HG03108 (cell line): ENCODE measurements around the gene QRFP.

Experiments used
- ATAC-seq: cut with Tn5 transposase; IDR thresholded peaks from one replicate; pipeline ENCODE4 v1.9.1; 2021; ENCODE audit warnings: moderate library complexity; ENCODE audit not compliant: unreplicated experiment

The QRFP gene, protein sequence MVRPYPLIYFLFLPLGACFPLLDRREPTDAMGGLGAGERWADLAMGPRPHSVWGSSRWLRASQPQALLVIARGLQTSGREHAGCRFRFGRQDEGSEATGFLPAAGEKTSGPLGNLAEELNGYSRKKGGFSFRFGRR

DNA sequence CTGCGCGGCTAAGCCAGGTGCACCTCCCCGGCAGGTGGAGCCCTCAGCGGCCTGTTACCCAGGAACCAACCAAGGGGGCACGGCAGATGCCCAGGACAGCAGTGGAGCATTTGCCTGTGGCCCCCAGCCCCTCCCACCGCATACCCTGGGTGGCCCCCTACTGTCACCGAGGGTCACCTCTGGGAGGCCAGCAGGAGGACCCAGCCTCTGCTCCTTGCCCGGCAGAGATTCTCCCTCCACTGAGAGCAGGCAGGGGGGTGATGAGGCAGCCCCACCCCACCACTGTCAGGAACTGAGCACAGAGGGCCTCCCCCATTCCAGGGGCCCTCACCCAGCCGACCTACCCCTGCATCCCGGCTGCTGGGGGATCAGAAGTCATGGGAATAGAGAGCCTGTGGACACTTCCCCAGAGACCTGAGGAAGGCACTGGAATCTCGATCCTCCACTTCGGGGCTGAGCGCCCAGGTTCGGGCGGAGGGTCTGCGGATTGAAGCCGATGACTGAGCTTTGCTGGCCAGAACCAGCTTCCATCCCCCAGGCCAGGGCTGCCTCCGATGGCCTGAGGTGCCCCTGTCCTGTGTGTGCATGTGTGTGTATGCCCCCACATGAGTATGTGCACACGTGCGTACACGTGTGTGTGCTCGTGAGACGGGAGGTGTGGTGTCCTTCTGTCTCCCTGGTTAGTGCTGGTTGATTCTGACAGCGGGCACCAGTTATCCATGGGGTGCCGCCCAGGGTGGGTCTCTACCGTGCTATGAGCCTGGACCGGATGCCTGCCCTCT lies at the start of gene QRFP:
TSS of gene QRFP (minus strand) at position 580 of the 782 bp plus-strand sequence. CDS start 2,974 bp downstream, outside the sequence.
- no peak for ATAC-seq

DNA sequence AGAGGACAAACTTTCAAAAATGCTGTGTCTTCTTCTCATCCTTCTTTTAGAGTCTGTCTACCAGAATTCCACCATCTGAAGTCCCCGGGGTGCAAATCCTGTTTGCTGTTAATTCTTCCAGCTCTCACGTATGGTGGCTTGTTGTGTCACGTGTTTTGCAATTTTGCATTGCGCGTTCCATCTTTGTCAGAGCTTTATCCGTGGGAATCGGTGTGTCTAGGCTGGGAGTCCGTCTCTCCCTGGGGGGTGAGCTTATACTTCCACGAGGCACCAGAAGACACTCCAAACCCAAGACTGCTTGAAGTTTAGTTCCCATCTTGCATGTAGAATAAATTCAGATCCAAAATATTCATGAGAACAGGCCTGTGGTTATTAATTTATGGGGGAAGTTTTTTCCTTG lies 48.6 kb upstream of the QRFP start:
- no peak for ATAC-seq

DNA sequence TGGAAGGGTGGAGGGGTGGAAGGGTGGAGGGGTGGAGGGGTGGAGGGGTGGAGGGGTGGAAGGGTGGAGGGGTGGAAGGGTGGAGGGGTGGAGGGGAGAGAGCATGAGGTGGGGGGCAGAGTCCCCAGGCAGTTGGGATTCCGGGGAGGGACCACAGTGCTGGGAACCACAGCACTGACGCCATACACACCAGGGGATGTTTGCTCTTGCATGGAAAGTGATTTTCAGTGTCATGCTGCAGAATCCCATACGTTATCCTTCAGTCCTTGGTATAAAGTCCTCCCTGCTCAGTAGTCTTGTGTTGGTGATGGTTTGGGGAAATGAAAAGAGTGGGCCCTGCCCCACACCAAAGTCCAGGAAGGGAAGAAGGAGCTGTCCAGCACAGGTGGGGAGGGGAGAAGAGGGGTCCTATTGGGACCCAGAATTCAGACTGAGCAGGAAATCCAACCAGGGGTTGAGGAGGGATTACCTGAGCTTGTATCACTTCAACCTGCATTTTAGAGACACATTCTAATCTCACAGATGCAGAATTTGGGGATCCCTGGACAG lies 48.0 kb upstream of the QRFP start:
- ATAC-seq: no peak

DNA sequence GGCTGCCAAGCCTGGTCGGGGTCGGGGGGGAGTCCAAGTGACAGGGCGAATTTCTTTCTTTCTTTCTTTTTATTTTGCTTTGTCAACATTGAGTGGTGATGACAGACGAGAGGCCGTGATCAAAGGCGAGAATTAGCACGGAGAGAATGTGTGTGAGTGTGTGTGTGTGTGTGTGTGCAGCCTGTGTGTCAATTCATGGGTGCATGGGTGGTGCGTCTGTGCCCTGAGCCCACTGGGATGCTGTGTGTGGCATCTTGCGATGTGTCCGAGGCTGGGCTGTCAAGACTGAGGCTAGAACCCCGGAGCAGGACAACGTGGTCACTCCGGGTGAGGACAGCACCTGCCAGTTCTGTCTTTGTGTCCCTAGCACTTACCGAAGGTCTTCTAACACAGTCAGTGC lies 47.2 kb upstream of the QRFP start:
- ATAC-seq: no peak

DNA sequence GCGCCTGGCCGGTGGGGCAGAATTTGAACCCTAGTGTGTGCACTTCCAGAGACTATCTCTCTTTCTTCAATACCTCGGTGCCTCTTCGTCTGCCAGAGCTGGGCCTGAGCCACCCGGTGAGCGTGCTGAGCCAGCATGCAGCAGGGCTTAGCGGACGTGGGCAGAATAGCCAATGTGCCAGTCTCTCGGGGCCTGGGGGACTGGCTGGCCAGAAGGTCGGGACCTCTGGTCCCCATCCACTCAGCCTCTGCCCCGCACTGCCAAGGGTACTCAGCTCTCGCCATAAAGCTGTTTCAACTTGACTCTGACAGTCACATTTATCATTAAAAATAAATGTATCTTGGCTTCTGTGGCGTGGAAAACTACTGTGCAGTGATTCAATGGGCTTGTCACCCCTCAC lies 46.6 kb upstream of the QRFP start:
- no peak for ATAC-seq

DNA sequence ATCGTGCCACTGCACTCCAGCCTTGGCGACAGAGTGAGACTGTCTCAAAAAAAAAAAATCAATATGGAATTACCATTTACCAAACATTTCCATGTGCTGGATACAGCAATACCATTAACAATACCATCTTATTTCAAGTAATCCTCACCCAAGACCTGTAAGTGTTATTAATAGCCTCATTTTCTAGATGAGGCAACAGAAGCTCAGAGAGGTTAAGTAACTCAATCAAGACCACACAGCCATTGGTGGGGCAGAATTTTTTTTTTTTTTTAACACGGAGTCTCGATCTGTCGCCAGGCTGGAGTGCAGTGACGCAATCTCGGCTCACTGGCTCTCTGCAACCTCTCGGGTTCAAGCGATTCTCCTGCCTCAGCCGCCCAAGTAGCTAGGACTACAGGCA lies 46.1 kb upstream of the QRFP start:
- ATAC-seq: no peak

DNA sequence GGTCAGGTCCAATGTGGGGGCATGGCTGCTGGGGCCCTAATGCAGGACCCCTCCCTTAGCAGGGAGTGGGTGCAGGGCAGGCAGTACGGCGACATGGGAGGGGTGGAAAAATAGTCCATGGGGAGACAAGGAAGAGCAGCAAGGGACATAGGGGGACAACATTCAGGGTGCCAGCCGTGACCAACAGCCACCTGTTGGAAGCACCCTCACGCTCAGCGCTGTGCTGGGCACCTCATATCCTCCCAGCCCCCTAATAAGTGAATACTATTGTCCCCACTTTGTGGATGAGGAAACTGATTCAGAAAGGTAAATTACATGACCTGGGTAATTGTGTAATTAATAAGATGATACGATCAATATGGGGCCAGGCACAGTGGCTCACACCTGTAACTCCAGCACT lies 45.5 kb upstream of the QRFP start:
- ATAC-seq: no peak

DNA sequence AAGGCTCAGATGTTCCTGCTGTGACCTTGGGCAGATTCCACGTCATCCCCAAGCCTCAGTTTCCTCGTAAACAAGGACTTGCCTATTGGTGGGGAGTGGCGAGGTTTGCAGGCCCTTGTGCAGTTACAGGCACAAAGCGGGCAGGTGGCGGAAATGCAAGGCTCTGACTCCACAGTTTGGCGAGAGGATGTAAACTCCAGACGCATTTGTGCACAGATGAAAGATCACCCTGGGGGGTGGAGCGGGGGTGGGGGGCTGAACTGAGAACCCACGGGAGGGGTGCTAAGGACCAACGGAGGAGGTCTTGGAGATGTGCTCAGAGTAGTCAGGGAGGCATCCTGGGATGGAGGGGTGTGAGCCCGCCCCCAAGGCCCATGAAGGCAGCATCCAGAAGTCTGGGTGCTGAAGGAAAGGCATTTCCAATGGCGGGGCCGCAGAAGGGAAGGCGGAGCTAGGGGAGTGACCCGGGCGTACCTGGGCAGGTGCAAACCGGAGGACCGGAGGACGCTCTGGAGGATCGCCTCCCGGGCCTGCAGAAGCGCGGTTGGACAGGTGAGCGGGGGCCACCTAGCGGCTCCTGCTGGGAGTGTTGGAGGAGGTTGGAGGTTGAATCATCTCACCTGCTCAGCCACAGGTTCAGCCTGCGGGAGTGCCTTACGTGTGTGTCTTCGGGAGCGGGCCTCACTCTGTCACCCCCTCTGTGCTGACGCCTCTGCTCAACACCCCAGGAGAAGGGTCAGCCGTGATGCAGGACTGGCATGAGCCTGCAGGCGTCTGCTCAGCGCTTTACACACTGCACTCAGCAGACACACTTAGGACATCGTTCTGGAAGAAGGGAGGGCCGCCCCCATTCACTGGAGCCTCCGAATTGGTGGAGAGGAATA lies 44.3 kb upstream of the QRFP start:
- ATAC-seq: no peak

DNA sequence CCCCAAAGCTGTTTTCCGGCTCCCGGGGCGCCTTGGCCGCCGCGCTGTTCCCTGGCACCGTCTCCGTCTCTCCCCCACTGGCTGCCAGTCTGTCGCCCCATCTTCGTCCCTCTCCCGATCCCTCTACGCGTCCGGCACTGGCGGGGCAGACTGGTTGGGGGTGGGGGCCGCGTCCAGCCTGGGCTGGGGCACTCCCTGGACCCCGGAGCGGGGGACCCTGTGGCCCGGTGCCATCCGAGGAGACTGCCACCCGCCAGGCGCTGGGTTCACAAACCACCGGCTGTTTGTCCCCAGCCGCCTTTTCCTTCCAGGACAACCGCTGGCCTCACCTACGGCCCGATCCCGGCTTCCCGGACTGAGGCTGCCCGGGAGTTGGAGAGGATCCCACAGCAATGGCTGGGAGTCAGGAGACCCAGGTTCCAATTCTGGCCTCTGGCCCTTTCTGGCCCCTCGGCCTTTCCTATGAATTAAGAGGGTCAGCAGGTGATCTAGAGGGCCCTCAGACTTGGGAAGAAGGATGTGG lies 43.5 kb upstream of the QRFP start:
- no peak for ATAC-seq

DNA sequence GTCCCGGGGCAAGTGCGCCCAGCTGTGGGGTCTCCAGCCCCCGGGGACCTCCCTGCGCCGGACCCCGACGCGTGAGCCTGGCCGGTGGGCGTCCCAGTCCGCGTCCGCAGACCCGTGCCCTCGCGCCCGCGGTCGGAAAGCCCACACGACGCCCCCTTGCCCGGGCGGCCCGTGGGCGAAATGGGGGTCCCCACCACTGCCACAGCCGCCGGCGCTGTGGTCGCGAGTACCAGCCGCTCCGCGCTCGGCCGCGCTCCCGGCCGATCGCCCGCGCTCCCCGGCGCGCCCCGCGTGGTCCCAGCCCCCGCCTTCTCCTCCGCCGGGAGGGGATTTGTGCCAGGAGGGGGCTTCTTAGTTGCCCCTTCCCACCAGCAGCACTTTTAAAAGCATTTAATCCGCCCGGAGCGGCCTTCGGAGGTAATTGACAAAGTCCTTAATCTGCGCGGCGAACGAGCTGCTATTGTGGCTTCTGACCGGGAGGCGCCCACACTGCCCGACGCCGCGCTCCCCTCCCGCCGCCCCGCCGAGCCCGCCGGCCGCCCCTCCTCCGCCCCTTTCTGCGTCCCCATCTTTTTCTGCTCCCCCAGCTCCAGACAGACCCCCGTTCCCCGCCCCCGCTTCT lies 42.9 kb upstream of the QRFP start:
- no peak for ATAC-seq

DNA sequence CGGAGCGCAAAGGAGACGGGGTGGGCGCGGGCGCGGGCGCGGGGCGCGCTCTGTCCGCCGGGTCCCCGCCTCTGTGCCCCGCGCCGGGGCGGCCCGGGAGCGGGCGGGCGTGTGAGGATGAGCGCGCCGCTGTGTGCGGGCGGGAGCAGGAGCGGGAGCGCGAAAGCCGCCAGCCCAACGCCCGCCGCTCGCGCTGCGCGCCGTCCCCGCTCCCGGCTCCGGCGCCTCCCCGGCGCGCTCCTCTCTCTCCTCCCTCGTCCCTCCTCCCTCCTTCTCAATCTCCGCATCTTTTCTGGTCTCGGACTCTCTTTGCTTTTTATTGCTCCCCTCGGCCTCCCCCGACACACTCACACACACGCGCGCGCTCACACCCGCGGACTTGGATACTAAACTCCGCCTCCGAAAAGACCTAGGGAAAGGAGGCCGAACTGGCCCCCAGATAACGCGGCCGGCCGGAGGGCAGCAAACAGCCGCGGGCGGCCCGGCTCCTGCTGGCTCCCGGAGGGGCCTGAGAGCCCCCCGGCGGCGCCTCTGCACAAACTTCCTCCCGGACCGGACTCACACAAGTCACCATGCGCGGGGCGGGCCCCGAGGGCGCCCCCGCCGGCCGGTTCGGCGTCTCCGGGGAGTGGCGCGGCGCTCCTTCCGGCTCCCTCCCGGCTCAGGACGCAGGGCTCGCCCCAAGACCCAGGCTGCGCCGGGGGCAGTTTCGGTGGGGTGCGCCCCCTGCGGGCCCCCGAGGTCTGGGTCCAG lies 42.2 kb upstream of the QRFP start, which contains the start of gene FIBCD1:
TSS of gene FIBCD1 (minus strand) at position 596 of the 753 bp plus-strand sequence. CDS start 640 bp downstream, outside the sequence.
- no peak for ATAC-seq

DNA sequence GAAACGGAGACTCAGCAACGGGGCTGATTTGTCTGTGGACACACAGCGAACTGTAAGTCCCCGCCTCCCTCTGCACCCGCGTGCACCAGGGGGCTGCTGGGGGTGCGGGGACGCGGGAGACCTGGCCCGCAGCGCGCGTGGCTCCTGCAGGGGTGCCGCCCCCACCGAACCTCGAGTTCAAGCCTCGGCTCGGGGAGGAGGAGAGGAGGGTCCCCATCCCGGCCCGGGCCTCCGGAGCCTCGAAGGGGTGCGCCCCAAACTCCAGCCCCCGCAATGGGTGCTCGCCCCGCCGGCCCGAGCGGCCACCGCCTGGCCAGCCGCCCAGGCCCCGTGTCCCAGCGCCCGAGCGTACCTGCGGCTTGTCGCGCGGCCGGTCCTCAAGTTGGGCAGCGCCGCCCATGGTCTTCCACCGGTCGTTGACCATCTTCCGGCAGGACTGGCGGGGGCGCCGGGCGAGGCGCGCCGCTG lies 41.6 kb upstream of the QRFP start:
- no peak for ATAC-seq

DNA sequence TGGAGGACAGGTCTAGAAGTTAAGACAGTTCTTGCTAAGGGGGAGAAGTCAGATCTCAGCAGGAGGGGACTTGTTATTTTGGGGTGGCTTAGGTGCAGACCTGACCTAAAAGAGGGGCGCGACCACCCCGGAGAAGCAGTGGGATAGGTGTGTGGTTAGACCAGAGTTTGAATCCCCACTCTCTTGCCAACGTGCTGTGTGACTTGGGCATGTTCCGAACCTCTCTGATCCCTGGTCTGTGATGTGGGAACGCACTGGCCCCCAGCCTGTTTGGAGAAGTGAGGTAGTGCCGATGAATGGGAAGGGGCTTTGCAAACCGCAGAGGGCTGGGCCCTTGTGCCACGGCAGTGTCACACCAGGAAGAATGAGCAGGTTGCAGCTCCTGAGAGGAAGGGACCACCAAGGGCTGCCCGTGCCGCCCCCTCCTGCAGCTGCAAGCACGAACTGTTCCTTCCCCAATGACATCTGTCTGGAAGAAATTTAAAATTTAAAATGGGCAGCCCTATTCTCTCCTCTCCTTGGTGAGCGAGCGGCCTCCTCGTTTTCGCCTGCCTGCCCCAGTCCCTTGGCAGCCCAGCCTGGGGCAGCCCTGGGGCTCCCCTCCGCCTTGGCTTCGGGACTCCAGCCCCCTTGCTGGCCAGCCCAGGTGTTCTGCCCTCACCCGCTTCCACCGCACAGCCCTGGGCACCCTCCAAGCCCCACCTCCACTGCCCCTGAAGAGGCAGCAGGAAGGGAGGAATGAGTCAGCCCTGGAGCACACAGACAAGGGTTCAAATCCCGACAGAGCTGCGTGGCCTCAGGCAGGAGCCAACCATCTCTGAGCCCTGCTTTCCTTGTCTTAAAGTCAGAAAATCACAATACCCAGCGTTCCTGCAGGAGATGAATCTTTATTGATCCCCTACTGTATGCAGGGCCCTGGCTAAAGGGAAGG lies 40.8 kb upstream of the QRFP start:
- ATAC-seq: no peak

DNA sequence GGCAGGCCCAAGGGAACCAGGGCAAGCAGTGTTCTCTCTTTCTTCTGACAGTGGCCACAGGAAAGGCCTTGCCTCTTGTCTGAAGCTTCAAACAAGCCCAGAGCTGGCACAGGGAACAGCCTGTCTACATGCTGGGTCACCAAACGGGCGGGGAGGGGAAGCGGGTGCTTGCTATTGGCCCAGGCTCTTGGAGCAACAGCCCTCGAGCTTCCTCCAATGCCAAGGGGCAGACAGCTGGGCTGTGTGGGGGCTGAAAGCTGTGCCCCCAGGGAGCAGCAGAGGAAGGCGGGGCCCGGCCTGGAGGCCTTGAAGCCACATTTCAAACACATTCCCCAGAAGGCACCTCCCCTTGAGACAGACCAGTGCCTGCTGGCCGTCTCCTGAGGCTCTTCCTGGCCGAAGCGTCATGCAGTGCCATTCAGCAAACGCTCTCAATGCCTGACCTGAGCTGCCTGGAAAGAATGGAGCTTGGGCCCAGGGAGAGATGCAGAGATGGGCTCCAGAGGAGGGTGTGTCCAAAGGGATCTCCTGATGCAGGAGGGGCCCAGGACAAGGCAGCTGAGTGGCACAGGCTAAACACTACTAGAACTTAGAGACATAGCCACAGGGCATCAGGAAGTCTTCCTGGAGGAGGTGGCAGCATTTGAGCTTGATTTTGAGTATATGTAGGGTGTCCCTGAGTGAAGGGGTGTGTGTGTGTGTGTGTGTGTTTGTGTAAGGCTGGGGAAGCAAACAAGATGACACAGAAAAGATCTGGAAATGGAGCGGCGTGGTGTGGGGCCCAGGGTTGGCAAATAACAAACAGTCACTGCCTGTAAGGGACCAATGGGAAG lies 39.9 kb upstream of the QRFP start:
- no peak for ATAC-seq

DNA sequence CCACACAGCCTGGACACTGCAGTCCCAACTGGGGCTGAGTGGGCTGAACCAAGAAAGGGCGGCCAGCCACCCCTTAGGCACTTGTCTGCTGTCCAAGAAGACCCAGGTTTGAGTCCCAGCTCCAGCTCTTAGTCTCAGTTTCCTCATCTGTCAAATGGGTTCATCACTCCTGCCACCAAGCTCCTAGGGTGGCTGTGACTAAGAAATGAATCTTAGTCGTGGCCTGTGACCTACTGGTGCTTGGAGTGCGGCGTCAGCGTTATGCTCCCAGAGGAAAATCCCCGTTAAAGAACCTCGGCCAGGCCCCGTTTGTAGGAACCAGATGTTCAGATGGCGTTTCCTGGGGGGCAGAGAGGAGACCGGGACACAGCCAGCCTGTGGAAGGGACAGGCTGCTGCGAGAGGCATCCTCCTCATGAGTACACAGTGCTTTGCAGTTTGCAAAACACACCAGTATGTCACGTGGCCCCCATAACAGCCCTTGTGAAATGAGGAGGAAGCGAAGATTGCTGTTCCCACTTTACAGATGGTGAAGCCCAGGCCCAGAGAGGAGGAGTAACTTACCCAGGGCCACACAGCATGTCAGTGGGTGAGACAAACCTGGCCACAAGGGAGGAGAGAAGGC lies 39.1 kb upstream of the QRFP start:
- no peak for ATAC-seq

DNA sequence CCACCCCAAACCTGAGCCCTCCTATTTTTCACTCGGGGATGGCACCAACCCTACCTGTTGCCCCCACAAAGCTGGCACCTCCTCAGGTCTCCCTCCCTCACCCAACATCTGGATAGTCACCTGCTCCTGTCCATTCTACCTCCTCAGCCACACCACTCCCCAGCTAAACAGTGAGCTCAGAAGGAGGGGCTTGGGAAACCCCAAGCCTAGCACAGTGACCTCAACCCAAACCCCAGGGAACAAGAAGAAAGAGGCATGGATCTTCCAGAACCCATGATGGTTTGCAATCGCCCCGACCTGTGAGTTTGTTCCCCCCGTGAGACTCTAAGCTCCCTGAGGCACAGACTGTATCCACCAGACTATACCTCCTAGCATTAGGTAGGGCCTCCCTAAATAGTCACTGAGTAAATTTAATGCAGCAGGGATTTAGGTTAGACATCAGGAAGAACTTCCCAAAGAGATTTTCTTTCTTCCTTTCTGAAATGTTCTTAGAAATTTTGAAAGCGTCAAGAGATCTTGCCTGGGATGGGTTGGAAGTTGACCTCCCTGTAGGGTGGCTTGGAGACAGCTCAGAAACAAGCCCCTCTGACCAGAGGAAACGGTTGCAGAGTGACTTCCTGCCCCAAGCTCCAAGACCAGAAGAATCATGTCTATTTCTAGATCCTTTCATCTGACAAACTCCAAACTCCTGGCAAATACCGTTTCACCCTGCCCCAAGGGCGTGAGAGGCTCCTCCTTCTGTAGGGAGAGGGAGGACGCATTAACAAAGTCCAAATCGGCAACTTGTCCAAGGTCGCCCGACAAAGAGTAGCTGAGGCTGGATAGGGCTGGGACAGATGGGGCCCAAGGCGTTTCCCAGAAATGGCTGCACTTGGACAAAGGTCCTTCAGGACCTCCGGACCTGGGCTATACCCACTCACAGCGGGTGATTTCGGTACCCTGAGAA lies 38.4 kb upstream of the QRFP start:
- ATAC-seq: no peak
